ENCODE data around the gene DYRK3. TPM values are rescaled to one million over a fixed set of nuclear protein-coding genes. Genes with fewer than 3 reads are reported as not detected.

The DYRK3 gene
- total and polyA plus RNA-seq, 9 of the 15 experiments (the other 6 are each of a cell fraction or from before 2014, with no cell fraction given) = 4.5 to 33.7 (median 25.7) TPM

DNA sequence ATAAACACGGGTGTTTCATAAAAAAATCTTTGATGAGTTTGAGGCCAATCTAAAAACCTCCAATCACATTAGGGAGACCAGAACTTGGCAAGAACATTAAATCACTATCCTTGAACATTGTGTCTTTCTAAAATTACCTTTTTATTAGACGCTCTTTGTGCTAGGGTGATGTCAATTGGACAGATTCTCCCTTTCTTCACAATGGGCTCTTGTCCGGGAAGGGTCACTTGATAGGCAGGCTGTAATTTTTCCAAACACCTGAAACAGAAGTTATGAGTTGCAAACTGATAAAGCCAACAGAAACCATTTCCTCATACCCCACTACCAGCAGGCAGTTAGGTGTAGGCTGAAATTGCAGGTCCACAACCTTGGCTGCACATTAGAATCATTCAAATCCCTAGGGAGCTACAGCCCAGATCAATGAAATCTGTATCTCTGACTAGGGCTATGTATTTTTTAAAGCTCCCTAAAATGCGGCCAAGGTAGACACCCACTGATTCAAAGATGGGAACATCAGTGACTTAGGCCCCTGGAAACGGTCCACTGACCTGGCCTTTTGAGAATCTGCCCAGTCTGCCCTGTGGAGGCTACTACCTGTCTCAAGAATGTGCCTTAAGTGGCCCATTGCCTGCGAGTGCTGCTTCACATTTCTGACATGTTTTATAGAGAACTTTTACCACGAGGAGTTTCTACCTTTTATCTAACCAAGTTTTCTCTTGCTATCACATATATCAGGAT, 39.6 kb upstream of the DYRK3 start:
- Histone ChIP-seq H4K20me1 (replicated peaks; ENCODE audit: control insufficient read depth, insufficient read depth, low read length) (no peaks in the 10 kb centered on the region), H3K36me3 (ENCODE audit: control insufficient read depth, insufficient read depth, low read length) (peaks cover 92% of the 10 kb centered on the region), H3K4me2 (ENCODE audit: insufficient read depth, low read length) (no peak overlapping the region), H3K79me2 (ENCODE audit: control insufficient read depth, insufficient read depth, low read length) (no peaks in the 10 kb centered on the region), H3K4me3 (no peak overlapping the region), H3K27me3 (ENCODE audit: control insufficient read depth in 2 of 2, insufficient read depth in 2 of 2, low read length in 2 of 2) (no peaks in the 10 kb centered on the region), H3K9me1 (ENCODE audit: control insufficient read depth, insufficient read depth, low read length) (no peaks in the 10 kb centered on the region), H3K9me3 (replicated peaks; ENCODE audit: control insufficient read depth, insufficient read depth, low read depth, low read length) (no peaks in the 10 kb centered on the region), H3K4me1 (replicated peaks in 1 of 2; ENCODE audit: control insufficient read depth in 2 of 2, insufficient read depth in 2 of 2, low read length in 2 of 2) (peaks cover 0 to 6% of the 10 kb centered on the region in 2 experiments; a peak in 2 of 5 replicates), H2AFZ (ENCODE audit: low read depth, low read length) (no peak overlapping the region), H3K9ac (ENCODE audit: insufficient read depth in 1 of 2, low read depth in 2 of 2, low read length in 2 of 2) (no peak overlapping the region), H3K27ac (ENCODE audit: extremely low read depth, low read depth, low read length) (no peak overlapping the region)
- TF ChIP-seq PKNOX1 (IDR thresholded peaks at IDR 0.05) = no peak
- no peak for TF ChIP-seq ZSCAN29 (IDR thresholded peaks at IDR 0.05)
- TF ChIP-seq CC2D1A (IDR thresholded peaks at IDR 0.05) = no peak
- no peak for TF ChIP-seq ZNF79 (CRISPR knock-in tag; IDR thresholded peaks at IDR 0.05; ENCODE audit: low read depth)
- TF ChIP-seq, protein P1, sequence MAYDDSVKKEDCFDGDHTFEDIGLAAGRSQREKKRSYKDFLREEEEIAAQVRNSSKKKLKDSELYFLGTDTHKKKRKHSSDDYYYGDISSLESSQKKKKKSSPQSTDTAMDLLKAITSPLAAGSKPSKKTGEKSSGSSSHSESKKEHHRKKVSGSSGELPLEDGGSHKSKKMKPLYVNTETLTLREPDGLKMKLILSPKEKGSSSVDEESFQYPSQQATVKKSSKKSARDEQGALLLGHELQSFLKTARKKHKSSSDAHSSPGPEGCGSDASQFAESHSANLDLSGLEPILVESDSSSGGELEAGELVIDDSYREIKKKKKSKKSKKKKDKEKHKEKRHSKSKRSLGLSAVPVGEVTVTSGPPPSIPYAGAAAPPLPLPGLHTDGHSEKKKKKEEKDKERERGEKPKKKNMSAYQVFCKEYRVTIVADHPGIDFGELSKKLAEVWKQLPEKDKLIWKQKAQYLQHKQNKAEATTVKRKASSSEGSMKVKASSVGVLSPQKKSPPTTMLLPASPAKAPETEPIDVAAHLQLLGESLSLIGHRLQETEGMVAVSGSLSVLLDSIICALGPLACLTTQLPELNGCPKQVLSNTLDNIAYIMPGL (CRISPR knock-in tag; IDR thresholded peaks at IDR 0.05) = no peak
- TF ChIP-seq CXXC5 (CRISPR knock-in tag; IDR thresholded peaks at IDR 0.05) = no peak
- no peak for TF ChIP-seq POU5F1 (IDR thresholded peaks at IDR 0.05; ENCODE audit: borderline replicate concordance, low read depth, low read length, partially characterized antibody)
- TF ChIP-seq, protein P2, sequence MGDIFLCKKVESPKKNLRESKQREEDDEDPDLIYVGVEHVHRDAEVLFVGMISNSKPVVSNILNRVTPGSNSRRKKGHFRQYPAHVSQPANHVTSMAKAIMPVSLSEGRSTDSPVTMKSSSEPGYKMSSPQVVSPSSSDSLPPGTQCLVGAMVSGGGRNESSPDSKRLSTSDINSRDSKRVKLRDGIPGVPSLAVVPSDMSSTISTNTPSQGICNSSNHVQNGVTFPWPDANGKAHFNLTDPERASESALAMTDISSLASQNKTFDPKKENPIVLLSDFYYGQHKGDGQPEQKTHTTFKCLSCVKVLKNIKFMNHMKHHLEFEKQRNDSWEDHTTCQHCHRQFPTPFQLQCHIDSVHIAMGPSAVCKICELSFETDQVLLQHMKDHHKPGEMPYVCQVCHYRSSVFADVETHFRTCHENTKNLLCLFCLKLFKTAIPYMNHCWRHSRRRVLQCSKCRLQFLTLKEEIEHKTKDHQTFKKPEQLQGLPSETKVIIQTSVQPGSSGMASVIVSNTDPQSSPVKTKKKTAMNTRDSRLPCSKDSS (IDR thresholded peaks at IDR 0.05; ENCODE audit: low read depth, partially characterized antibody) = no peak
- TF ChIP-seq TARDBP (IDR thresholded peaks at IDR 0.05) = no peak
- no peak for TF ChIP-seq CCNT2 (IDR thresholded peaks at IDR 0.05; ENCODE audit: borderline replicate concordance, extremely low read depth, insufficient read length, low read depth, low read length)
- no peak for TF ChIP-seq TSC22D4 (tag; IDR thresholded peaks at IDR 0.05)
- TF ChIP-seq KDM5B (IDR thresholded peaks at IDR 0.05; ENCODE audit: insufficient replicate concordance, low read depth, low read length) = no peak
- DNase-seq (ENCODE audit: extremely low read depth in 1 of 4, low spot score in 3 of 4) (no peak), FAIRE-seq (no peak), ATAC-seq (no peak)
- WGBS (ENCODE audit: insufficient coverage, low coverage, missing lambda C conversion rate) = 81% methylated on average over 7 of the region's 7 CpGs
- CTCF ChIA-PET (ENCODE audit: low intra/inter-chr PET ratio) = no interaction called here
- no TSS peak for BruUV-seq (replicated peaks)
- in situ Hi-C loops (cut with MboI) (loop anchor here (25.0 kb wide), 1 partner anchor 433 kb away; no protein-coding TSS in a partner anchor), intact Hi-C loops (cut with micrococcal nuclease) (no loop called here)
- POLR2A ChIA-PET = interaction anchor here (0.6 to 0.9 kb wide), 3 partner anchors 77 to 495 kb away, joined by 3 read pairs; no protein-coding TSS in a partner anchor
